C4-2B (cell line): ENCODE results near the gene MICAL1.

Experiments used
- CTCF ChIP-seq: fragments of 450-650 bp; conservative IDR thresholded peaks from 2 replicates; pipeline ENCODE4 v1.5.1; 2017; ENCODE audit warnings: mild to moderate bottlenecking
- ZFX ChIP-seq: fragments of 450-650 bp; IDR thresholded peaks from 2 replicates; pipeline ENCODE4 v1.6.1; 2017

GRCh38 chr6:109493865-109494264 lies 38.3 kb upstream of the MICAL1 start:
- TF ChIP-seq CTCF (no peak), ZFX (no peak)
